H1 (cell line): Measurements from ENCODE around the gene GALNT9. TPM values are rescaled to one million over a fixed set of nuclear protein-coding genes. Genes with fewer than 3 reads are reported as not detected.

Source experiments
- CTCF ChIA-PET: fragments of 300-600 bp; sonication (Branson Sonifier 250); formaldehyde crosslinking; loops from one replicate; lab custom pipeline; 2021; ENCODE audit not compliant: partially characterized antibody; lab: Charles Lee
- POLR2A ChIA-PET: fragments of 300-600 bp; sonication (Branson Sonifier 250); formaldehyde crosslinking; loops from one replicate; lab custom pipeline; 2021; ENCODE audit warnings: inconsistent platforms; ENCODE audit not compliant: partially characterized antibody; lab: Charles Lee
- DNase-seq, 2 experiments: peaks; one replicate each; pipeline versions ENCODE4 v3.0.0 to v3.0.0-alpha.2; 2010 to 2022; ENCODE audit warnings: low spot score in 2 of 2, low read depth in 1 of 2, mixed read lengths in 1 of 2
- FAIRE-seq: peaks from 2 replicates; lab custom pipeline; 2011; peaks lifted over from hg19 to GRCh38; lab: Jason Lieb, UNC
- H2AFZ ChIP-seq: 2 replicates; pipeline ENCODE4 v1.8.1; 2012; ENCODE audit warnings: low read length, inconsistent platforms
- H2AK5ac ChIP-seq: 2 replicates; pipeline ENCODE4 v1.6.1; 2013; ENCODE audit warnings: low read depth, low read length
- H2BK120ac ChIP-seq: replicated peaks from 2 replicates; pipeline ENCODE3; 2013; ENCODE audit warnings: low read depth, low read length, inconsistent platforms
- H2BK12ac ChIP-seq: 2 replicates; pipeline ENCODE4 v1.6.1; 2013; ENCODE audit warnings: low read depth, low read length
- H2BK15ac ChIP-seq: 2 replicates; pipeline ENCODE4 v1.6.1; 2013; ENCODE audit warnings: low read length
- H2BK20ac ChIP-seq: 2 replicates; pipeline ENCODE4 v1.6.1; 2013; ENCODE audit warnings: low read length
- H2BK5ac ChIP-seq: 2 replicates; pipeline ENCODE4 v1.6.1; 2013; ENCODE audit warnings: low read depth, low read length
- H3K14ac ChIP-seq: 2 replicates; pipeline ENCODE4 v1.6.1; 2013; ENCODE audit warnings: inconsistent platforms; ENCODE audit not compliant: insufficient read length
- H3K18ac ChIP-seq: 2 replicates; pipeline ENCODE4 v1.6.1; 2013; ENCODE audit warnings: low read length; ENCODE audit errors: extremely low read depth
- H3K23ac ChIP-seq: 2 replicates; pipeline ENCODE4 v1.6.1; 2013; ENCODE audit warnings: inconsistent platforms; ENCODE audit not compliant: insufficient read length
- H3K23me2 ChIP-seq: 2 replicates; pipeline ENCODE4 v1.6.1; 2013; ENCODE audit warnings: low read depth, low read length
- H3K27ac ChIP-seq: 2 replicates; pipeline ENCODE4 v1.6.1; 2011; ENCODE audit warnings: low read depth, low read length, inconsistent platforms
- H3K27me3 ChIP-seq, 4 experiments: replicated peaks in 1 of 4; 1 replicate in 1 of 4; 2 replicates in 3 of 4; pipeline versions ENCODE4 v1.6.1 to v1.8.1; 2011 to 2013; ENCODE audit warnings: low read length in 3 of 4, mild to moderate bottlenecking in 3 of 4, inconsistent platforms in 2 of 4, mixed read lengths in 2 of 4, moderate library complexity in 1 of 4; ENCODE audit not compliant: control insufficient read depth in 3 of 4, insufficient read depth in 3 of 4; ENCODE audit errors: extremely low read depth in 1 of 4
- H3K36me3 ChIP-seq, 4 experiments: 2 replicates each; pipeline versions ENCODE4 v1.6.1 to v1.8.1; 2011 to 2013; ENCODE audit warnings: mild to moderate bottlenecking in 4 of 4, low read length in 3 of 4, moderate library complexity in 2 of 4, control low read depth in 1 of 4, inconsistent platforms in 1 of 4; ENCODE audit not compliant: insufficient read depth in 4 of 4, control insufficient read depth in 2 of 4
- H3K4ac ChIP-seq: replicated peaks from 2 replicates; pipeline ENCODE3; 2013; ENCODE audit warnings: low read length, low read depth, mixed read lengths, inconsistent platforms; ENCODE audit not compliant: insufficient read length
- H3K4me1 ChIP-seq, 4 experiments: replicated peaks in 1 of 4; 1 replicate in 1 of 4; 2 replicates in 3 of 4; pipeline versions ENCODE4 v1.6.1 to v1.8.1; 2011 to 2013; ENCODE audit warnings: low read length in 3 of 4, inconsistent platforms in 2 of 4, mixed read lengths in 1 of 4; ENCODE audit not compliant: insufficient read depth in 4 of 4, control insufficient read depth in 3 of 4
- H3K4me2 ChIP-seq, 2 experiments: 2 replicates each; pipeline versions ENCODE4 v1.6.1 to v1.8.1; 2011 to 2013; ENCODE audit warnings: low read depth in 2 of 2, low read length in 2 of 2, control low read depth in 1 of 2, inconsistent platforms in 1 of 2, mild to moderate bottlenecking in 1 of 2; ENCODE audit not compliant: insufficient read depth in 1 of 2
- H3K4me3 ChIP-seq, 4 experiments: fragments of 200-600, 300-600 bp in 1 of 4; sonication (generic), shearing (Covaris generic), sonication (Bioruptor Twin) in 1 of 4; 2 replicates each; pipeline versions ENCODE4 v1.5.1 to v1.8.1; 2011 to 2016; ENCODE audit warnings: low read length in 4 of 4, low read depth in 3 of 4, control low read depth in 2 of 4, inconsistent platforms in 2 of 4, mild to moderate bottlenecking in 2 of 4, mixed read lengths in 1 of 4, moderate library complexity in 1 of 4; ENCODE audit not compliant: insufficient read depth in 2 of 4; ENCODE audit errors: extremely low read depth in 1 of 4
- H3K56ac ChIP-seq: replicated peaks from 2 replicates; pipeline ENCODE3; 2013; ENCODE audit warnings: low read depth, mild to moderate bottlenecking, mixed read lengths, low read length, inconsistent platforms; ENCODE audit not compliant: insufficient read length
- H3K79me1 ChIP-seq: 2 replicates; pipeline ENCODE4 v1.6.1; 2013; ENCODE audit warnings: low read depth, low read length, control low read depth
- H3K79me2 ChIP-seq, 2 experiments: 2 replicates each; pipeline versions ENCODE4 v1.6.1 to v1.8.1; 2012 to 2013; ENCODE audit warnings: low read length in 2 of 2, mild to moderate bottlenecking in 2 of 2, inconsistent platforms in 1 of 2; ENCODE audit not compliant: insufficient read depth in 2 of 2, control insufficient read depth in 1 of 2
- H3K9ac ChIP-seq, 4 experiments: replicated peaks in 1 of 4; 1 replicate in 1 of 4; 2 replicates in 3 of 4; pipeline versions ENCODE4 v1.6.1 to v1.8.1; 2011 to 2013; ENCODE audit warnings: low read depth in 3 of 4, low read length in 3 of 4, control low read depth in 2 of 4, mild to moderate bottlenecking in 2 of 4, moderate library complexity in 2 of 4, inconsistent platforms in 1 of 4; ENCODE audit errors: extremely low read depth in 1 of 4
- H3K9me3 ChIP-seq, 2 experiments: 2 replicates each; pipeline versions ENCODE4 v1.6.1 to v1.8.1; 2012 to 2013; ENCODE audit warnings: mild to moderate bottlenecking in 2 of 2, moderate library complexity in 2 of 2, control low read depth in 1 of 2, inconsistent platforms in 1 of 2, low read depth in 1 of 2, low read length in 1 of 2, mixed read lengths in 1 of 2; ENCODE audit not compliant: insufficient read depth in 2 of 2
- H4K20me1 ChIP-seq, 2 experiments: replicated peaks in 1 of 2; 2 replicates each; pipeline versions ENCODE3 to v1.8.1; 2011 to 2013; ENCODE audit warnings: inconsistent platforms in 2 of 2, low read length in 2 of 2, mild to moderate bottlenecking in 1 of 2; ENCODE audit not compliant: insufficient read depth in 2 of 2, control insufficient read depth in 1 of 2
- H4K5ac ChIP-seq: 2 replicates; pipeline ENCODE4 v1.6.1; 2013; ENCODE audit warnings: low read length, low read depth, mixed read lengths, inconsistent platforms; ENCODE audit not compliant: insufficient read length
- H4K8ac ChIP-seq: 2 replicates; pipeline ENCODE4 v1.8.0; 2013; ENCODE audit warnings: mild to moderate bottlenecking, moderate library complexity, low read length, inconsistent platforms; ENCODE audit not compliant: insufficient read depth; ENCODE audit errors: extremely low read depth
- H4K91ac ChIP-seq: replicated peaks from 2 replicates; pipeline ENCODE3; 2013; ENCODE audit warnings: low read length, mixed read lengths, inconsistent platforms; ENCODE audit not compliant: insufficient read length
- ATF3 ChIP-seq: IDR thresholded peaks from 2 replicates; pipeline ENCODE4 v1.6.1; 2011; ENCODE audit warnings: low read depth, mild to moderate bottlenecking, low read length; ENCODE audit not compliant: insufficient read depth
- BACH1 ChIP-seq: IDR thresholded peaks from 2 replicates; pipeline ENCODE4 v1.6.1; 2012; ENCODE audit warnings: low read length, improper control_type of control experiment
- BCL11A ChIP-seq, 2 experiments: IDR thresholded peaks; one replicate each; pipeline ENCODE4 v1.6.1; 2011; ENCODE audit warnings: low read depth in 2 of 2, low read length in 2 of 2, mild to moderate bottlenecking in 2 of 2
- CHD2 ChIP-seq: IDR thresholded peaks from 2 replicates; pipeline ENCODE4 v1.6.1; 2012; ENCODE audit warnings: low read length, improper control_type of control experiment
- FOSL1 ChIP-seq: IDR thresholded peaks from 2 replicates; pipeline ENCODE4 v1.6.1; 2011; ENCODE audit warnings: mild to moderate bottlenecking, low read depth, low read length, moderate library complexity; ENCODE audit not compliant: insufficient read depth
- HDAC2 ChIP-seq, 2 experiments: fragments of 300-600 bp in 1 of 2; sonication (generic) in 1 of 2; IDR thresholded peaks; 2 replicates each; pipeline ENCODE4 v1.6.1; 2011 to 2012; ENCODE audit warnings: low read depth in 2 of 2, low read length in 2 of 2, mild to moderate bottlenecking in 2 of 2, moderate library complexity in 2 of 2, borderline replicate concordance in 1 of 2, inconsistent platforms in 1 of 2
- NRF1 ChIP-seq: IDR thresholded peaks from 2 replicates; pipeline ENCODE4 v1.6.1; 2011; ENCODE audit warnings: mild to moderate bottlenecking, low read depth, low read length, improper control_type of control experiment
- POLR2AphosphoS5 ChIP-seq: IDR thresholded peaks from 2 replicates; pipeline ENCODE4 v1.6.1; 2011; ENCODE audit warnings: low read depth, low read length
- RAD21 ChIP-seq, 2 experiments: IDR thresholded peaks in 1 of 2; conservative IDR thresholded peaks in 1 of 2; 2 replicates each; pipeline ENCODE4 v1.6.1; 2011; ENCODE audit warnings: low read depth in 2 of 2, low read length in 2 of 2, improper control_type of control experiment in 1 of 2, inconsistent platforms in 1 of 2, mild to moderate bottlenecking in 1 of 2, moderate library complexity in 1 of 2
- RFX5 ChIP-seq: IDR thresholded peaks from 2 replicates; pipeline ENCODE4 v1.6.1; 2011; ENCODE audit warnings: low read depth, low read length, improper control_type of control experiment, borderline replicate concordance
- RNF2 ChIP-seq: fragments of 200-900, 300-1000 bp; sonication (generic); IDR thresholded peaks from 2 replicates; pipeline ENCODE4 v1.7.1; 2016; ENCODE audit warnings: borderline replicate concordance, low read depth, mild to moderate bottlenecking, antibody characterized with exemption, low read length; ENCODE audit not compliant: poor library complexity, severe bottlenecking; ENCODE audit errors: missing control alignments
- SRF ChIP-seq: IDR thresholded peaks from 2 replicates; pipeline ENCODE4 v1.6.1; 2011; ENCODE audit warnings: mild to moderate bottlenecking, low read depth, low read length, moderate library complexity
- WGBS, 2 experiments: shearing (Covaris generic) in 1 of 2; methylation state at CpG; one replicate each; pipeline versions ENCODE4 v1.1.6 to v1.1.7; 2013 to 2015; ENCODE audit warnings: low lambda C conversion rate in 2 of 2, mixed read lengths in 2 of 2, inconsistent platforms in 1 of 2, low coverage in 1 of 2, missing lambda C conversion rate in 1 of 2; ENCODE audit not compliant: insufficient replicate concordance in 2 of 2, insufficient coverage in 1 of 2, insufficient read length in 1 of 2; ENCODE audit errors: extremely low coverage in 1 of 2, missing lambda C conversion rate in 1 of 2; 5-methylcytosine and 5-hydroxymethylcytosine counted together
- polyA plus RNA-seq, 7 experiments: library from polyadenylated mRNA; depleted of rRNA in 3 of 7; stranded (reverse) in 5 of 7; unstranded in 2 of 7; fragments of >200 nt in 5 of 7; fragments of 200-250 nt in 2 of 7; gene quantifications; 1 replicate in 5 of 7; 2 replicates in 1 of 7; 4 replicates in 1 of 7; pipeline versions ENCODE4 v1.2.1 to v1.2.3, GENCODE V29; 2011 to 2013; ENCODE audit warnings: missing spikeins in 2 of 7, mixed read lengths in 2 of 7
- total RNA-seq: library from RNA; stranded (reverse); fragmentation: NEBNext Ultra II Directional; extraction: Animal tissue kit (Norgen Biotek cat#: 25700); gene quantifications from 2 replicates; pipeline ENCODE4 v1.2.1, GENCODE V29; 2021

GALNT9 gene
- total and polyA plus RNA-seq, 2 of the 8 experiments (the other 6 are each of a cell fraction or from before 2014, with no cell fraction given): 2.0 to 3.6 TPM

DNA sequence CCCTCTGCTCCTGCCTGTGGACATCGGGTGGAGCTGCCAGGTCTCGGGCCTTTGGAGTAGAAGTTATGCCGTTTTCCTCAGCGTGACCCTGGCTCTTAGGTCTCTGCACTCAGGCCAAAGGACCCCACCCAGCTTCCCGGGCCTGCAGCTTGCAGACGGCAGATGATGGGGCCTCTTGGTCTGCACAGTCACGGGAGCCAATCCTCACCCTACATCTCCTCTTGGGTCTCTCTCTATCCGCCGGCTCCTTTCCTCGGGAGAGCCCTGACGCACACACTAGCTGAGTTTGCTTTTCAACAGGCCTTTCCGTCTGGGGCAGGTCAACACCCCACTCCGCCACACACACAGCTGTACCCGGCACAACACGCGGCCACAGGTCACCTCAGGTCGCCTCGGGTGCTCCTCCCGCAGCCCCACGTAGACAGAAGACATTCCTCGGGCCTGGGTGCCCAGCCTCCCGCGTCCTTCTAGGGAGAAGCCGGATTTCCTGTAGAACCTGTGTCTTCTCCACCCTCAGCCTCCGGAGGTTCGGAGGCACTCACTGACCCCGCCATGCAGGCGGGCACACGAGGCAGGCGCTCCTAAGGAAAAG lies 9.9 kb downstream of the GALNT9 start:
- no peak overlapping the region for H4K91ac ChIP-seq
- H2BK5ac ChIP-seq: no peak overlapping the region
- H3K27ac ChIP-seq: no peak overlapping the region
- H4K5ac ChIP-seq: no peak overlapping the region
- no peak overlapping the region for H2BK15ac ChIP-seq
- no peak overlapping the region for H2BK12ac ChIP-seq
- H3K4me2 ChIP-seq: no peak overlapping the region
- no peaks in the 10 kb centered on the region for H3K9me3 ChIP-seq
- H3K23ac ChIP-seq: no peak overlapping the region
- no peak for FAIRE-seq
- DNase-seq: no peak
- CTCF ChIA-PET: interaction anchor here (0.7 to 1.6 kb wide), 4 partner anchors 17 to 141 kb away, joined by 3 to 4 read pairs (median 4); no protein-coding TSS in a partner anchor
- WGBS, 2 experiments: 85% methylated on average over 25 of the region's 30 CpGs; no CpG with 5 or more reads in 1 of the 2 experiments
- H3K14ac ChIP-seq: no peak overlapping the region
- H2BK120ac ChIP-seq: no peak overlapping the region
- H3K4me1 ChIP-seq: no peaks in the 10 kb centered on the region; a peak in 1 of 7 replicates
- H3K36me3 ChIP-seq: no peaks in the 10 kb centered on the region
- H3K18ac ChIP-seq: no peak overlapping the region
- no peak overlapping the region for H2AFZ ChIP-seq
- no peak overlapping the region for H3K4ac ChIP-seq
- peaks cover 0 to 2% of the 10 kb centered on the region in 2 experiments for H4K20me1 ChIP-seq
- no peak overlapping the region for H2AK5ac ChIP-seq
- POLR2A ChIA-PET: no interaction called here
- no peak overlapping the region for H3K9ac ChIP-seq
- H3K4me3 ChIP-seq: no peak overlapping the region
- H4K8ac ChIP-seq: peak overlapping the region; percentile 28; the same call in 1 of the 2 replicates
- H3K23me2 ChIP-seq: no peaks in the 10 kb centered on the region
- no peaks in the 10 kb centered on the region for H3K79me2 ChIP-seq
- H3K27me3 ChIP-seq: peaks cover 2 to 11% (median 6%) of the 10 kb centered on the region in 4 experiments; a peak in 5 of 7 replicates
- H2BK20ac ChIP-seq: no peak overlapping the region
- no peaks in the 10 kb centered on the region for H3K79me1 ChIP-seq
- H3K56ac ChIP-seq: no peak overlapping the region
- no peak for TF ChIP-seq RNF2
- no peak for TF ChIP-seq ATF3
- no peak for TF ChIP-seq CHD2
- no peak for TF ChIP-seq RFX5
- TF ChIP-seq HDAC2 (IDR thresholded peaks at IDR 0.05; ENCODE audit: borderline replicate concordance in 1 of 2, low read depth in 2 of 2, low read length in 2 of 2): no peak
- no peak for TF ChIP-seq SRF
- TF ChIP-seq RAD21 (IDR thresholded peaks at IDR 0.05 in 1 of 2, conservative IDR thresholded peaks at IDR 0.05 in 1 of 2; ENCODE audit: low read depth in 2 of 2, low read length in 2 of 2): no peak
- TF ChIP-seq BCL11A (IDR thresholded peaks at IDR 0.05; ENCODE audit: low read depth in 2 of 2, low read length in 2 of 2): no peak
- TF ChIP-seq BACH1: no peak
- no peak for TF ChIP-seq POLR2AphosphoS5
- TF ChIP-seq NRF1: no peak
- no peak for TF ChIP-seq FOSL1
